ENCODE results near the gene C19orf12.
"Not testable (repeated sequence)": the region's sequence is repeated elsewhere in the genome, so short reads cannot be mapped to it uniquely, and the experiment has no call there.

The C19orf12 gene

DNA sequence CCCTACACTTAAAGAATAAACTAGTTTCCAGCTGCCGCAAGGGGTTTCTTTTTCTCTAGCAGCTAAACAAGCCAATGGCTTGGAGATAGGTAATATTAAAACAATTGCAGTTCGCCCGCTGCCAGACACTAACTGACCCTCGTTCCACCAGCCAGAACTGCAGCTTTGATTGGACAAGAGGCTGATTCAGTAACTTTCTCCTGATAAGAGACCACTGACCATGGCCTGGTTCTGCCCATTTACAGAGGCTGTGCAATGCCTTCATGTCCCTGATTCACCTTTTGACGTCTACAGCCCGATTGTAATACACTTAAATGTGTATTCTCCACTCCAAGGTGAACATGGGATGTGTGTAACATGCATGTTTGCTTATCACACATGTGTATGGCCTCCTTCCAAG is 12.8 kb upstream of the C19orf12 start:
- DNase-seq: no peak

DNA sequence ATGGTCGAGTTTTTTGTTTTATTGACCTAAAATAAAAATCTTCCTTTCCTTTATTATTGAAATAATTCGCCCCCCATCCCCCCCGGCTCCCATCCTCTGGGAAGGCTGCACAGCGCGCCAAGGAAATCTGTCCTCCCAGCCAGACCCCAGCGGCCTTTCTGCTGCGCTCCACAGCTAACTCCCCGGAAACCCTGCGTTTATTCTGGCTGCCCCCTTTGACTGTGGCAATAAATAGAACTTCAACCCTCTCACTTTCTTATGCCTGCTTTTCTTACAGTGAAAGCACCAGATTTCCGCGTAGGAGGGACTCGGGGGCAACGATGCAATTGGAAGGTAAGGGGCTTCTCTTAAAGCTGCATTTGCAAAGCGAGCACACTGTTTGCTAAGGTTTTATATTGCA is 9.7 kb upstream of the C19orf12 start:
- no peak for DNase-seq

GRCh38 chr19:29724102-29724641 is 9.1 kb upstream of the C19orf12 start:
- DNase-seq: no peak

GRCh38 chr19:29717051-29717450 is 2.0 kb upstream of the C19orf12 start:
- DNase-seq: no peak

DNA sequence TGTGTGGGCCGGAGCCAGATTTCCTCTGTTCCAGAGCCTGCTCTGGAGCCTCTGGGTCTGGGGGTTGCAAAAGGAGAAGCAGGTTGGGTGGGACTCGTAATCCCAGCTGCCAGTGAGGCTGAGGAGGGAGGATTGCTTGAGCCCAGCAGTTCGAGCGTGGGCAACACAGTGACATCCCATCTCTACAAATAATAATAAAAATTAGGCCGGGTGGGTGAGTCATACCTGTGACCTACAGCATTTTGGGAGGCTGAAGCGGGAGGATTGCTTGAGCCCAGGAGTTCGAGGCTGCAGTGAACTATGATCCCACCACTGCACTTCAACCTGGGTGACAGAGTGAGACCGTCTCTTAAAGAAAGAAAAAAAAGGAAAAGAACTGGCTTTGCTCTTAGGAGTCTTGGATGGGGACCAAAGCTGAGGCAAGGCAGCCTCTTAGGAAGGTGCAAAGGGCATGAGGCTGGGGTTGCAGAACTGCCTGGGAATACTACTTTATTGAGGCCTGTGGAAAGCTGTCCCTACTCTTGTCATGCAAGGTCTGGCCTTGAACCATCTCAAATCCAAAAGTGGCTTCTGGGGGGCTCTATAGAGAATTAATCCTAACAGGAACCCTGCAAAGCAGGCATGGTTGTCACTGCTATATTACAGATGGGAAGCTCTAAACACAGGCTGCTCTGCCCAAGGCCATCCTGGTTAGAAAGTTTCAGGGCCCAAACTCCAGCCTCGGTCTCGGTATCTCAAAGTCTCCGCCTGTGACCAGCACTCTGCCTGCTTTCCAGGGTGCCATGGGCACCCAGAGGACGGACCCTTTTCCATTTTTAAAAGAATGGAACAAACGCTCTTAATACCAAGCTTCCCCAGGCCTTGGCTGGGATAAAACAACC is 880 bp upstream of the C19orf12 start:
- no peak for DNase-seq

DNA sequence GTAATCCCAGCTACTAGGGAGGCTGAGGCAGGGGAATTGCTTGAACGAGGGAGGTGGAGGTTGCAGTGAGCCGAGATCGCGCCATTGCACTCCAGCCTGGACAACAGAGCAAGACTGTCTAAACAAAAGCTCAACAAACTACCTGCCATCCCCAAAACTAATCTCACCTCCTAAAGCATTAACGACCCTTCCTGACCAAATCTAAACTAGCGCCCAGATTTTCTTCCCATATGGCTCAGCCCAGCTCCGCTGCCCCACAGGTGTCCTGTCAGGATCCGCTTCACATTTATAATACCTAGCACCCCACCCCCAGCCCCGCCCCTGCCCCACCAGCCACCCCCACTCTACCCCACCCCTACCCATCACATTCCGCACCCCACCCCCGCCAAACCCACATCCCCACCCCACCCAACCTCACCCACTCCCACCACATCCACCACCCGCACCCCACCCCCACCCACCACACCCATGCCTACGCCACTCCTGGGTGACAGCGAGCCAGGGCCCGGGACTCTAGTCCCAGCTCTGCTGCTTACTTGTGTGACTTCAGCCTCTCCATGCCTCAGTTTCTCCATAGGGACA is 599 bp downstream of the C19orf12 start:
- DNase-seq: no peak

DNA sequence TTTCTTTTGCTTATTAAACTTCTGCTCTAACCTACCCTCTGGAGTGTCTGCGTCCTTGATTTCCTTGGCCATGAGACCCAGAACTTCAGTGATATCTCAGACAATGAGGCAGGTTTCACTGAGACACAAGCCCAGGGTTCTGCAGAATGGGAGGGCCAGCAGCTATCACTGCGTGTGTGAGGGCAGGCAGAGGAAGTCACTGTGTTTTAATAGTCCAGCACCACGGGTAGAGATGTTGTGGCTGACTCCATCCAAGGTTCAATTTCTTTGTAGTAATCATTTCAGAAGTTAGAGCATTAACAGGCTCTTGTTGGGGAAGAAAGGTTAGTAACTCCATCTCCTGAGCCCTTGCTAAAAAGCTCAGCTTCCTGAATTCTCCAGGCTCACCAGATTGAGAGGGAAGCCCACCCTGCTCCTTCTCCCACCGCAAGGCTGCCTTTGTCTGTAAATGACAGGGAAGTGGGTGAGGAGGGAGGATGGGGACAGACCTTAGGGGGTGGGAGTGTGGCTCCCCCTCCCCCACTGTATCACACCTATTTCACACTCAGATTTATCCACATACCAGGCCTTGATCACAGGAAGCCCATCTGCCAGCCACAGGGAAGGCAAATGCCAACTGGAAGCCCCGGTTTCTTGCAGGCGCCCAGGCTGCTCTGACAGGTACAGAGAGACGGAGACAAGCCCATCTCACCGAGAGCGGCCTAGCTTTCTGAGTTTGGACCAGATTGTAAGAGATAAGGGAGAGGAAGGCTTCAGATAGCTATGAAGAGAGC is 2.1 kb downstream of the C19orf12 start:
- no peak for DNase-seq

DNA sequence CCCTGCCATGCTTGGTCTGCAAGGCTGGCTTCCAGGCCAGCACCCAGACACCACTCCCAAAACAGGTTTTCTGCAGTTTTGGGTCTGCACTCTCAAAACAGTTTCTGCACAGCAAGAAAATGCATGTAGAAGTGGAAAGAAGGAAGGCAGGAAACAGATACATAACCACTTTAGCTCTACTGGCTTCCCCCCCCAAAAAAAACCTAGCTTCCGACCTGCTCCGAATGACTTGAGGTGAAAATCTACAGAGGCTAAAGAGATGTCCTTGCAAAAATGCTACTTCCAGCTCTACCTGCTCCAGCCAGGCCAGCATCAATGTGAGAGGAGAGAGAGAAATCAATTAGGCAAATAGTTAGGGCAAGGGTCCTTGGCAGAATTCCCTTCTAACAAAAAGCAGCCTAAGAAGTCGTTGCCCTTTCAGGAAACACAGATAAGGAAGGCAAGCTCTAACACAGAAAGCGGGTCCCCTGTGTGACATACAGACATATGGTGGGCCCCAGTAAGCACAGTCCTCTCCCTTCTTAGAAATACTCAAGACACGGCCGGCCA is 3.4 kb downstream of the C19orf12 start:
- DNase-seq: no peak

DNA sequence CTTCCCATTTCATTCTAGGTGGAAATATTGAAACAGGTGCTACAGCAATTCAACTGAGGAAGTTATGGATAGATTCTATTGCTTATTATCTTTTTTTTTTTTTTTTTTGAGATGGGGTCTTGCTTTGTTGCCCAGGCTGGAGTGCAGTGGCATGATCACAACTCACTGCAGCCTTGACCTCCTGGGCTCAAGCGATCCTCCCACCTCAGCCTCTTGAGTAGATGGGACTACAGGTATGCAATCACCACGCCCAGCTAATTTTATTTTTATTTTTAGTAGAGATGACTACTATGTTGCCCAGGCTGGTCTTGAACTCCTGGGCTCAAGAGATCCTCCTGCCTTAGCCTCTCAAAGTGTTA is 5.6 kb downstream of the C19orf12 start:
- not testable (repeated sequence) for DNase-seq

GRCh38 chr19:29708554-29709439 is 6.3 kb downstream of the C19orf12 start:
- DNase-seq: no peak

GRCh38 chr19:29706635-29707034 is 8.4 kb downstream of the C19orf12 start:
- no peak for DNase-seq

GRCh38 chr19:29705706-29706105 is 9.4 kb downstream of the C19orf12 start:
- DNase-seq: no peak

- DNase-seq: no peak
Observed at GRCh38 chr19:29704562-29705558, 10.2 kb downstream of the C19orf12 start.

DNA sequence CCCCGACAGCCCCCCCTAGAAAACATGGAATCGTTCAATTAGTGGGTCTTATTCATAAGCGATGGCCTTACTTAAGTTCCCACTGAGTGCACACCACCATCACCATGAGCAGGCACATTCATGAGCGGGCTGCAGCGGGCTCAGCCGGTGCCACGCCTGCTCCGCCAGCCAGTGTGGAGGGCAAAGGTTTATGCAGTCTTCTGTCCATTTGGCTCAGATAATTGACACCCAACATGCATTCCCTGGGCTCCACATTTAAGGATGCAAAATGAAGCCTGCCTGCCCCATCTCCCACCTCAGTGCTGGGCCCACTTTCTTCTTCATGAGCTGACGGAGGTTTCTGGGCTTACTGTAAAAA is 12.1 kb downstream of the C19orf12 start:
- DNase-seq: no peak

DNA sequence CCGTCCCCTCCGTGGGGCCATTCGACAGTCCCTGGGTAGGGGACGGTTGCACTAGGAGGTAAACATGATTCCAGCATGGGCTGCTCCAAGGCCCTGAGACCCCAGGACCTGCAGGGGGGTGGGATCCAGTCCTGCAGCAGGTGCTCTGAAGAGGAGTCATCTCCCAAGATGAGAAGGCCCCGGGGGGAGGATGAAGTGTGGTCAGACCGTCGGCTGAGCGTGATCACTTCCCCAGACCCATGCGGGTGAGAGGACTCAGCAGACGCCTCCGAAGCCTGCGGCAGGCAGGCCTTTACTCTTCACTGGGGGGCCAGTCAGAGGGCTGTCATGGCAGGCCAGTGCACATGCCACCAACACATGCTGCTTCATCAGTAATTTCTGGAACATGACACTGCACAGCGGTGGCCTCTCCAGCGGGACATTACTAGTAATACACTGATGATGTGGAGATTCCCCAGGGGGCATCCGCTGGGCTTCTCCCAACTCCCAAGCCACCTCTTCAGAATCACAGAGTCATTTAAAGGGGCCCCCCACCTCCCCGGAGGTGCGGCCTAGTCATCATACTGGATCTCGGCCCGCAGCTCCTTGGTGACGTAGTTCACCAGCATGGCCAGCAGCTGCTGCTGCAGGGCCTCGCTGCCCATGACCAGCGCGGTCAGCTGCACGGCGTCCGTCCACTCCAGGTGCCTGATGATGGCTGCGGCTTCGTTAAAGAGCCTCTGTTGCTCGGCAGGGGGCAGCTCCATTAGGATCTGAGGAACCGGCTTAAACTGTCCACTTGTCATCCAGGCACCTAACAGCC is 12.7 kb downstream of the C19orf12 start:
- no peak for DNase-seq

- no peak for DNase-seq
Observed at GRCh38 chr19:29700498-29700897, 14.6 kb downstream of the C19orf12 start.

GRCh38 chr19:29699861-29700260 is 15.2 kb downstream of the C19orf12 start:
- DNase-seq: no peak

GRCh38 chr19:29697523-29698261 is 17.4 kb downstream of the C19orf12 start:
- no peak for DNase-seq

DNA sequence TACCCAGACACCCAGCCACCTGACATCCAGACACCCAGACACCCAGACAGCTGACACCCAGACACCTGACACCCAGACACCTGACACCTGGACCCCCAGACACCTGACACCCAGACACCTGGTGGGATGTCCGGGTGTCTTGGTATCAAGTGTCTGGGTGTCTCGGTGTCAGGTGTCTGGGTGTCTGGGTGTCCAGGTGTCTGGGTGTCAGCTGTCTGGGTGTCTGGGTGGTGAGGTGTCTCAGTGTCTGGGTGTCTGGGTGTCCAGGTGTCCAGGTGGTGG is 18.6 kb downstream of the C19orf12 start:
- no peak for DNase-seq

Measured in NCI-H1417 treated with DMSO at 0.1 percent for 48 hours (cell line).